Activated CD4-positive, alpha-beta T cell treated with anti-CD3 and anti-CD28 coated beads, Interleukin-2, amount 50 U/mL, for 48 hours (primary cell): ENCODE results near the gene SOHLH2.

Experiments
- DNase-seq, 2 experiments: peaks; one replicate each; pipeline ENCODE4 v3.0.0-alpha.2; 2020

SOHLH2 gene

DNA sequence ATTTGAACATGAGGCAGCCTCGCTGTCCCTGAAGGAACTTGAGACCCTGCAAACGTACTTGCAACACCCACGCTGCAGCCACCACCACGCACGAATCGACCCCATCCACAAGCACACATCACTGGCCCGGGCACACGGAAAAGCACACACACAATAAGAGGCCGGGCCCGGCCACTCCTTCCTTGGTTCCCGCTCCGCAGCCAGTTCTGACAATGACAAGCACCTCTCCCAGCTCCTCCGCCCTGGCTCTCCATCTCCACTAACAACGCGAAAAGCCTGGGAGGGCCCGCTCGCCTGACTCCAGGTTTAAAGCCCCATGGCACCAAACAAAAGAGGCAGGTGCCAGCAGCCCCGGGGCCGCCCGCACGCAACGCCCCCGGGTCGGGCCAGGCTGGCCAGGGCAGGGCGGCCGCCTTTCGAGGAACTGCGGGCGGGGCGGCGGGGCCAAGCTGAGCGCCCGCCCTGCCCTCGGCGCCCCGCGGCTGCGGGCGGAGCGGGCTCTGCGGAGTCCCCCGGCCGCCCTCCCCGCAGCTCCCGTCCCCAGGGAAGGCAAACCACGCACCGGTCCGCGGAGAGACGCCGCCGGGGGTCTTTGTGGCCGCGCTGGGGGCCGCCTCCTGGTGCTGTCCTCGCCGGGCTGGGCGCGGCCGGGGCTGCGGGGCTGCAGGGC is 83.7 kb downstream of the SOHLH2 start:
- no peak for DNase-seq

DNA sequence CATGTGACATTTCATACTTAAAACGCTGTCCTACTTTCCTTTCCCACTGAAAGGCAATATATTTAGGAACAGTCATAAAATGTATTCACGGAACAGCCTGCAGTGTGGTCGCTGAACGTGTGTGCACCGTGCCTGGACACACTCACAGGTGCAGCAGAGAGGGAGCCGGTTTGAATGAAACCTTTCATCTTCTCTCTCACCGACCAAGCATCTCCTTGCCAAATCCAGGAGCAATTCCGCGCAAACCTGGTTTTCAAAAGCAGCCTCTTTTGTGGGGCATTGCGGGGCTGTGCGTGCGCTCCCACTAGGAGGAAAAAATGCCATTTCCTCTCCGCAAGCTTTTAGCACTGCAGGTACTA is 84.2 kb downstream of the SOHLH2 start:
- no peak for DNase-seq

DNA sequence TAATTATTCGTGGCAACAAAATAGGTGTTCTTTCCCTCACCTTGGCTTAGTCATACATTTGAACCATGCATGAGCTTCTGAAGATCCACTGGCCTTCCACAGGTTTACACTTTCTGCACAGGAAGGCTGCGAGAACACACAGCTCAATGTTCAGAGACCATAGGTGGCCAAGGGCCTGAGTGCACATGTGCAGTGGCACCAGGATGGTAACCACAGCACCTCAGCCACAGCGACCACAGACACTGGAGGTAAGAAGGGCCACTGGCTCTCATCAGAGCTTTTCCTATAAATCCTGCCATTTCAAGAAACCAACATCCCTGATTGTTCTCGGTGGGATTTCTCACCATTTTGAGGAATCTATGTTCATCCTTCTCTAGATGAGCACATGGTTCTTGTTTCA is 84.8 kb downstream of the SOHLH2 start:
- no peak for DNase-seq

DNA sequence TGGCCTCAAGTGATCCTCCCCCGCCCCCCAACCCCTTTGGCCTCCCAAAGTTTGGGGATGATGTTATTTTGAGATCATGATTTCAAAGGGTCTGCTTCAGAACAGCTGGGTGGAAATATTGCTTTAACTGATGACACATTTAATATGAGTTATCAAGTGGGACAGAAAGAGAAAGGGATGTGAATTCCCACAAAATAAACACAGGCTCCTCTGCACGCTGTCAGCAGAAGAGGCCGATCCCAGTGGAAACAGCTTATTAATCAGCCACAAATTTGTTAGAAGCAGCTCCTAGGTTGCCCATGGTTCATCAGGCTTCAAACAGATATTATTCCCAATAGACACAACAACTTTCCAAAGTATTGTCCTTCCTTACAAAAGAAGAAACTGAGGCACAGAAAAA is 87.9 kb downstream of the SOHLH2 start:
- no peak for DNase-seq

DNA sequence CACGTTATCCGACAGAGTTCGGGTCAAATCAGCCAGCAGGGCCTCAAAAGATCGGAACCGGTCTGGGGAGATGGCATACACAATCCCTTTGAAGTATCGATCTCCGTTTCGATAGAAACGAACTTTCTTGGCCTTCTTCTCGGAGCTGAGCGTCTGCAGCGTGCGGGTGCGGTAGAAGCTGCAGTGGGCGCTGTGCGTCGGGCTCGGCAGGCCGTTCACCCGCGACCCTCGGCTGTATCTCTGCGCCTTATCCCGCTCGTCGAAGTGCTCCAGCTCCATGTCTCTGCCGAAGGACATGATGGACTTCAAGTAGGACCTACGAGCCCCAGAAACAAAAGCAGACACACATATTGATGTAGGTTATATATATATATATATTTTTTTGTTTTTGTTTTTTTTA is 88.5 kb downstream of the SOHLH2 start:
- no peak for DNase-seq

DNA sequence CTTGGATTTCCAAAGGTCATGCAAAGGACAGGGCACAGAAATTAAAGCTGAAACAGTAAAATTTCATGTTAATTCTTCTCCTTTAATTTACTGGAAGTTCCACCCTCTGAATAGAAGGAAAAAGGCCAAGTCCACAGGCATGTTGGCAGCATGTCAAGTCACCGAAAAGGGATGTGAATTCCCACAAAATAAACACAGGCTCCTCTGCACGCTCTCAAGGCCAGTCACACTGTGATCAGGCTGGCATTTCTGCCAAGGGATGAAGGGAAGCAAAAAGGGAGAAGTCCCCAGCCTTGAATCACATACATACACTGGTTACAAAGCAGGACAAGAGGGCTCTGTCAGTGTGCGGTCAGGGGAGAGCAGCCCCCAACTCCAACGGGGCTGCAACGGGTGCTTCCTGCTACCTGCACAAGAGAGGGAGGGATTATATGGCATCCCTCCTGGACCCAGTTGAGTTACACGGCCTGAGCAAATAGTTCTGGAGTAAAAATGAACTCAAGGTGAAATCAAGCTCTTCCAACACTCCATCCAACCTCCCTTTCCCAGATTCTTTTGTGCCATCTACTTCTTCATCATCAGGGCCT is 90.0 kb downstream of the SOHLH2 start:
- no peak for DNase-seq
